Liver (tissue), 9 donors: Measurements from ENCODE around the gene FN1. TPM values are rescaled to one million over a fixed set of nuclear protein-coding genes. Genes with fewer than 3 reads are reported as not detected.

Source experiments
- DNase-seq: peaks from one replicate; pipeline ENCODE4 v3.0.0-alpha.2; 2017; ENCODE audit warnings: low spot score
- H3K27ac ChIP-seq, 2 donors: one replicate each; pipeline ENCODE4 v1.7.0; 2013; ENCODE audit warnings: inconsistent platforms in 2 of 2, low read length in 2 of 2, control low read depth in 1 of 2, low read depth in 1 of 2, mild to moderate bottlenecking in 1 of 2
- H3K27me3 ChIP-seq, 4 donors: one replicate each; pipeline versions ENCODE4 v1.6.1 to v1.7.0; 2013; ENCODE audit warnings: low read length in 3 of 4, inconsistent platforms in 1 of 4, mild to moderate bottlenecking in 1 of 4, moderate library complexity in 1 of 4; ENCODE audit not compliant: control insufficient read depth in 4 of 4, insufficient read depth in 4 of 4
- H3K36me3 ChIP-seq, 4 donors: one replicate each; pipeline versions ENCODE4 v1.6.1 to v1.7.0; 2013; ENCODE audit warnings: low read length in 3 of 4, mild to moderate bottlenecking in 3 of 4, low read depth in 1 of 4, moderate library complexity in 1 of 4; ENCODE audit not compliant: control insufficient read depth in 4 of 4, insufficient read depth in 3 of 4
- H3K4me1 ChIP-seq, 4 donors: one replicate each; pipeline versions ENCODE4 v1.6.1 to v1.7.0; 2013; ENCODE audit warnings: low read length in 3 of 4, mild to moderate bottlenecking in 3 of 4, moderate library complexity in 1 of 4; ENCODE audit not compliant: control insufficient read depth in 4 of 4, insufficient read depth in 4 of 4
- H3K4me3 ChIP-seq, 3 donors: one replicate each; pipeline versions ENCODE4 v1.6.1 to v1.7.0; 2013; ENCODE audit warnings: low read length in 3 of 3, control low read depth in 1 of 3, low read depth in 1 of 3, mild to moderate bottlenecking in 1 of 3
- H3K9ac ChIP-seq, 2 donors: one replicate each; pipeline ENCODE4 v1.7.0; 2013; ENCODE audit warnings: low read length in 2 of 2, mild to moderate bottlenecking in 2 of 2, moderate library complexity in 2 of 2, control low read depth in 1 of 2, low read depth in 1 of 2
- H3K9me3 ChIP-seq, 4 donors: one replicate each; pipeline versions ENCODE4 v1.6.1 to v1.7.0; 2013; ENCODE audit warnings: low read length in 3 of 4; ENCODE audit not compliant: control insufficient read depth in 4 of 4
- EGR1 ChIP-seq, 2 donors: IDR thresholded peaks; 2 replicates each; pipeline ENCODE4 v1.6.1; 2016 to 2018; ENCODE audit warnings: antibody characterized with exemption in 2 of 2, low read depth in 2 of 2
- FOXA1 ChIP-seq: IDR thresholded peaks from 2 replicates; pipeline ENCODE4 v1.6.1; 2016; ENCODE audit warnings: antibody characterized with exemption
- HNF4A ChIP-seq, 2 donors: conservative IDR thresholded peaks; 2 replicates each; pipeline ENCODE4 v1.6.1; 2016; ENCODE audit warnings: antibody characterized with exemption in 2 of 2, mild to moderate bottlenecking in 2 of 2
- HNF4G ChIP-seq: IDR thresholded peaks from 2 replicates; pipeline ENCODE4 v1.6.1; 2016; ENCODE audit warnings: antibody characterized with exemption
- JUND ChIP-seq, 2 donors: IDR thresholded peaks; 2 replicates each; pipeline ENCODE4 v1.6.1; 2016; ENCODE audit warnings: antibody characterized with exemption in 2 of 2
- NR2F2 ChIP-seq: IDR thresholded peaks from 2 replicates; pipeline ENCODE4 v1.6.1; 2016; ENCODE audit warnings: antibody characterized with exemption
- RAD21 ChIP-seq, 2 donors: IDR thresholded peaks; 2 replicates each; pipeline ENCODE4 v1.6.1; 2016; ENCODE audit warnings: antibody characterized with exemption in 2 of 2, mild to moderate bottlenecking in 2 of 2
- SP1 ChIP-seq: IDR thresholded peaks from 2 replicates; pipeline ENCODE4 v1.6.1; 2018; ENCODE audit warnings: antibody characterized with exemption, mild to moderate bottlenecking
- TAF1 ChIP-seq: conservative IDR thresholded peaks from 2 replicates; pipeline ENCODE4 v1.6.1; 2016; ENCODE audit warnings: antibody characterized with exemption, mild to moderate bottlenecking
- YY1 ChIP-seq: IDR thresholded peaks from 2 replicates; pipeline ENCODE4 v1.6.1; 2016; ENCODE audit warnings: antibody characterized with exemption, mild to moderate bottlenecking
- WGBS: extraction: QIAGEN DNeasy Blood & Tissue Kit; methylation state at CpG from one replicate; pipeline ENCODE4 v1.1.7; 2013; 5-methylcytosine and 5-hydroxymethylcytosine counted together
- polyA plus RNA-seq, 2 donors: library from polyadenylated mRNA; stranded (reverse) in 1 of 2; unstranded in 1 of 2; fragments of 200-250 nt in 1 of 2; fragments of >200 nt in 1 of 2; fragmentation: Nextera tagmentation in 1 of 2; extraction: Ambion mirVana in 1 of 2; gene quantifications; one replicate each; pipeline versions ENCODE4 v1.2.1 to v1.2.3, GENCODE V29; 2013 to 2015
- total RNA-seq, 2 donors: library from RNA; depleted of rRNA; stranded (reverse); fragments of >200 nt; gene quantifications; one replicate each; pipeline ENCODE4 v1.2.3, GENCODE V29; 2014
- TF ChIP-seq, protein P1 (sequence below): IDR thresholded peaks from 2 replicates; pipeline ENCODE4 v1.6.1; 2016; ENCODE audit warnings: antibody characterized with exemption
- TF ChIP-seq, protein P2 (sequence below): fragments of 150-350 bp; IDR thresholded peaks from 2 replicates; pipeline ENCODE4 v1.5.1; 2017; ENCODE audit warnings: improper control_type of control experiment, low read depth, low read length; ENCODE audit not compliant: missing input control
- TF ChIP-seq, protein P3 (sequence below): IDR thresholded peaks from 2 replicates; pipeline ENCODE4 v1.6.1; 2016; ENCODE audit warnings: antibody characterized with exemption
- TF ChIP-seq, protein P4 (sequence below): IDR thresholded peaks from 2 replicates; pipeline ENCODE4 v1.6.1; 2016; ENCODE audit warnings: antibody characterized with exemption, mild to moderate bottlenecking
- donor health status: healthy.
- donor health status: healthy.
- donor health status: healthy.
- donor health status: healthy.
- donor health status: healthy.

The FN1 gene
- total and polyA plus RNA-seq, 4 donors, result 545 to 1,402 (median 837) TPM

DNA sequence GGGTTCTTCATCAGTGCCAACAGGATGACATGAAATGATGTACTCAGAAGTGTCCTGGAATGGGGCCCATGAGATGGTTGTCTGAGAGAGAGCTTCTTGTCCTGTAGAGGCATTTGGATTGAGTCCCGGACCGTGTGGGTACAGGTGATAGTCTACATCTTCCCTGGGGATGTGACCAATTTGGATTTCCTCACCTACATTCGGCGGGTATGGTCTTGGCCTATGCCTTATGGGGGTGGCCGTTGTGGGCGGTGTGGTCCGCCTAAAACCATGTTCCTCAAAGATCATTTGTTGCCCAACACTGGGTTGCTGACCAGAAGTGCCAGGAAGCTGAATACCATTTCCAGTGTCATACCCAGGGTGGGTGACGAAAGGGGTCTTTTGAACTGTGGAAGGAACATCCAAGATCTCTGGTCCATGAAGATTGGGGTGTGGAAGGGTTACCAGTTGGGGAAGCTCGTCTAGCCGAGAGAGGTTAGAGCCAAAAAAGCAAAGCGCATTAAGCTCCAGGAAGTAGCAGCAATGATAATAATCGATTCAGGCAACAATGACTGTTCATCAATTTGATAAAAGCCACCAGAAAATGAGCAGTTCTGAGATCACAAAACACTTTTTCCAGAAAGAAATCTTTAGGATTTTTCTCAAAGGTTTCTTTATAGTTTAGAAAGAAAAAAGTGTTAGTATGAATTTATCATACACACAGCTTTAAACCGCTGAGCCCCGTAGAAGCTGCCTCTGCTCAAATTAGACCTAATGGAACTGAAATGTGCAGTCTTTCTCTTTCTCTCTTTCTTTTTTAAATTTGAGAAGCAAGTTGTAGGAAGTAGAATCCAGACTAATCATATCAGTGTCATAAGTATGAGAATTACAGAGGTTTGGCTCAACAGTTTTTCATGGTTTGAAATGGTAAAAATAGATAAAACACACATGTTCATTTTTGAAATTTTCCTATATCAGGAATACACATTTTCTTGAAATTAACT is 63.7 kb downstream of the FN1 start (continued):
- TF ChIP-seq, protein P1, sequence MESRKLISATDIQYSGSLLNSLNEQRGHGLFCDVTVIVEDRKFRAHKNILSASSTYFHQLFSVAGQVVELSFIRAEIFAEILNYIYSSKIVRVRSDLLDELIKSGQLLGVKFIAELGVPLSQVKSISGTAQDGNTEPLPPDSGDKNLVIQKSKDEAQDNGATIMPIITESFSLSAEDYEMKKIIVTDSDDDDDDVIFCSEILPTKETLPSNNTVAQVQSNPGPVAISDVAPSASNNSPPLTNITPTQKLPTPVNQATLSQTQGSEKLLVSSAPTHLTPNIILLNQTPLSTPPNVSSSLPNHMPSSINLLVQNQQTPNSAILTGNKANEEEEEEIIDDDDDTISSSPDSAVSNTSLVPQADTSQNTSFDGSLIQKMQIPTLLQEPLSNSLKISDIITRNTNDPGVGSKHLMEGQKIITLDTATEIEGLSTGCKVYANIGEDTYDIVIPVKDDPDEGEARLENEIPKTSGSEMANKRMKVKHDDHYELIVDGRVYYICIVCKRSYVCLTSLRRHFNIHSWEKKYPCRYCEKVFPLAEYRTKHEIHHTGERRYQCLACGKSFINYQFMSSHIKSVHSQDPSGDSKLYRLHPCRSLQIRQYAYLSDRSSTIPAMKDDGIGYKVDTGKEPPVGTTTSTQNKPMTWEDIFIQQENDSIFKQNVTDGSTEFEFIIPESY, result no peak
- TF ChIP-seq RAD21 (IDR thresholded peaks at IDR 0.05), result no peak
- no peak for TF ChIP-seq HNF4G

DNA sequence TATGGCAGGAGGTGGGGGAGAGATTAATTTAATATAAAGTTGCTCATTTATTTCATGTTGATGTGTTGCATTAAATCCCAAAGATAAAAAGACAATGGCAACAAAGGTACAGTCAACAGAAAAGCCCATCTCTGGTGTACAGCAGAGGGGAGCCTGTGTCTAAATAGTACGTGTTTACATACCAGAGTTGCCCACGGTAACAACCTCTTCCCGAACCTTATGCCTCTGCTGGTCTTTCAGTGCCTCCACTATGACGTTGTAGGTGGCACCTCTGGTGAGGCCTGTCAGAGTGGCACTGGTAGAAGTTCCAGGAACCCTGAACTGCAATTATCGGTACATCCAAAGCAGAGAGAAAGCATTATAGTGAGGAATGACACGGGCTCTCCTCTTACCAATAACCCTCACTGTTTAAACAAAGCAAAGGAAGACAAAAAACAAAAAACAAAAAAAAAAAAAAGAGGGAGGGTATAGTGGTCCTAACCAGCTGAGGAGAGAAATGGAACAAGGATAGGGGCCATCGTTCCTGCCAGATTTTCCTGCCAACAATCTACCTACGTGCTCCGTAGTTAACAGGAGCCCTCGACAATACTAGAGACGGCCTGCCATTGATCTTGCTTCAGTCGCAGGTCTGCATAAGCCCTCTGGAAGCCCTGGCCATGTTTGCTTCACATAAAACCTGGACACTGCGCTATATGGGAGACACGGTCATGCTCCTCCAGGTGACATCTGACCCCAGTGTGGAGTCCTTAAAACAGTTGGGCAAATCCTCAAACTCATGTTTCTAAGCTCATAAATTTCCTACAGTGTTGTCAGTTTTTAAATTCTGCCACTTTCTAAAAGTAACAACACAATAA is 65.5 kb downstream of the FN1 start:
- H3K9ac ChIP-seq, result no peak overlapping the region
- TF ChIP-seq, protein P2, sequence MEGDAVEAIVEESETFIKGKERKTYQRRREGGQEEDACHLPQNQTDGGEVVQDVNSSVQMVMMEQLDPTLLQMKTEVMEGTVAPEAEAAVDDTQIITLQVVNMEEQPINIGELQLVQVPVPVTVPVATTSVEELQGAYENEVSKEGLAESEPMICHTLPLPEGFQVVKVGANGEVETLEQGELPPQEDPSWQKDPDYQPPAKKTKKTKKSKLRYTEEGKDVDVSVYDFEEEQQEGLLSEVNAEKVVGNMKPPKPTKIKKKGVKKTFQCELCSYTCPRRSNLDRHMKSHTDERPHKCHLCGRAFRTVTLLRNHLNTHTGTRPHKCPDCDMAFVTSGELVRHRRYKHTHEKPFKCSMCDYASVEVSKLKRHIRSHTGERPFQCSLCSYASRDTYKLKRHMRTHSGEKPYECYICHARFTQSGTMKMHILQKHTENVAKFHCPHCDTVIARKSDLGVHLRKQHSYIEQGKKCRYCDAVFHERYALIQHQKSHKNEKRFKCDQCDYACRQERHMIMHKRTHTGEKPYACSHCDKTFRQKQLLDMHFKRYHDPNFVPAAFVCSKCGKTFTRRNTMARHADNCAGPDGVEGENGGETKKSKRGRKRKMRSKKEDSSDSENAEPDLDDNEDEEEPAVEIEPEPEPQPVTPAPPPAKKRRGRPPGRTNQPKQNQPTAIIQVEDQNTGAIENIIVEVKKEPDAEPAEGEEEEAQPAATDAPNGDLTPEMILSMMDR, result no peak
- TF ChIP-seq EGR1 (IDR thresholded peaks at IDR 0.05; ENCODE audit: low read depth in 2 of 2), result no peak
- TF ChIP-seq, protein P1, result no peak
- no peak for TF ChIP-seq FOXA1
- no peak for TF ChIP-seq SP1
- no peak for TF ChIP-seq HNF4A (conservative IDR thresholded peaks at IDR 0.05)
- TF ChIP-seq, protein P3, sequence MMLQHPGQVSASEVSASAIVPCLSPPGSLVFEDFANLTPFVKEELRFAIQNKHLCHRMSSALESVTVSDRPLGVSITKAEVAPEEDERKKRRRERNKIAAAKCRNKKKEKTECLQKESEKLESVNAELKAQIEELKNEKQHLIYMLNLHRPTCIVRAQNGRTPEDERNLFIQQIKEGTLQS, result no peak
- no peak for TF ChIP-seq NR2F2
- no peak for TF ChIP-seq TAF1
- TF ChIP-seq RAD21 (IDR thresholded peaks at IDR 0.05), result no peak
- no peak for TF ChIP-seq YY1
- no peak for TF ChIP-seq JUND (IDR thresholded peaks at IDR 0.05)
- no peak for TF ChIP-seq HNF4G
- TF ChIP-seq, protein P4, sequence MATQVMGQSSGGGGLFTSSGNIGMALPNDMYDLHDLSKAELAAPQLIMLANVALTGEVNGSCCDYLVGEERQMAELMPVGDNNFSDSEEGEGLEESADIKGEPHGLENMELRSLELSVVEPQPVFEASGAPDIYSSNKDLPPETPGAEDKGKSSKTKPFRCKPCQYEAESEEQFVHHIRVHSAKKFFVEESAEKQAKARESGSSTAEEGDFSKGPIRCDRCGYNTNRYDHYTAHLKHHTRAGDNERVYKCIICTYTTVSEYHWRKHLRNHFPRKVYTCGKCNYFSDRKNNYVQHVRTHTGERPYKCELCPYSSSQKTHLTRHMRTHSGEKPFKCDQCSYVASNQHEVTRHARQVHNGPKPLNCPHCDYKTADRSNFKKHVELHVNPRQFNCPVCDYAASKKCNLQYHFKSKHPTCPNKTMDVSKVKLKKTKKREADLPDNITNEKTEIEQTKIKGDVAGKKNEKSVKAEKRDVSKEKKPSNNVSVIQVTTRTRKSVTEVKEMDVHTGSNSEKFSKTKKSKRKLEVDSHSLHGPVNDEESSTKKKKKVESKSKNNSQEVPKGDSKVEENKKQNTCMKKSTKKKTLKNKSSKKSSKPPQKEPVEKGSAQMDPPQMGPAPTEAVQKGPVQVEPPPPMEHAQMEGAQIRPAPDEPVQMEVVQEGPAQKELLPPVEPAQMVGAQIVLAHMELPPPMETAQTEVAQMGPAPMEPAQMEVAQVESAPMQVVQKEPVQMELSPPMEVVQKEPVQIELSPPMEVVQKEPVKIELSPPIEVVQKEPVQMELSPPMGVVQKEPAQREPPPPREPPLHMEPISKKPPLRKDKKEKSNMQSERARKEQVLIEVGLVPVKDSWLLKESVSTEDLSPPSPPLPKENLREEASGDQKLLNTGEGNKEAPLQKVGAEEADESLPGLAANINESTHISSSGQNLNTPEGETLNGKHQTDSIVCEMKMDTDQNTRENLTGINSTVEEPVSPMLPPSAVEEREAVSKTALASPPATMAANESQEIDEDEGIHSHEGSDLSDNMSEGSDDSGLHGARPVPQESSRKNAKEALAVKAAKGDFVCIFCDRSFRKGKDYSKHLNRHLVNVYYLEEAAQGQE, result no peak
- H3K27me3 ChIP-seq, result no peaks in the 10 kb centered on the region
- no peak overlapping the region for H3K4me3 ChIP-seq
- 75% methylated on average over 14 of the region's 14 CpGs for WGBS
- no peak overlapping the region for H3K27ac ChIP-seq
- H3K4me1 ChIP-seq, result no peaks in the 10 kb centered on the region
- no peaks in the 10 kb centered on the region for H3K9me3 ChIP-seq
- H3K36me3 ChIP-seq, result peaks cover 5 to 87% (median 80%) of the 10 kb centered on the region in 4 donors
- no peak for DNase-seq
